Cardiac ventricle fibroblast (primary cell): ENCODE measurements around the gene TSACC. TPM values are rescaled to one million over a fixed set of nuclear protein-coding genes. Genes with fewer than 3 reads are reported as not detected.

Experiments
- total RNA-seq: library from RNA; depleted of rRNA; stranded (reverse); fragments of >200 nt; gene quantifications from 2 replicates; pipeline ENCODE4 v1.2.3, GENCODE V29; 2015

The TSACC gene
- 0.62 TPM in 1 of 2 replicates, not detected in the other for total RNA-seq

DNA sequence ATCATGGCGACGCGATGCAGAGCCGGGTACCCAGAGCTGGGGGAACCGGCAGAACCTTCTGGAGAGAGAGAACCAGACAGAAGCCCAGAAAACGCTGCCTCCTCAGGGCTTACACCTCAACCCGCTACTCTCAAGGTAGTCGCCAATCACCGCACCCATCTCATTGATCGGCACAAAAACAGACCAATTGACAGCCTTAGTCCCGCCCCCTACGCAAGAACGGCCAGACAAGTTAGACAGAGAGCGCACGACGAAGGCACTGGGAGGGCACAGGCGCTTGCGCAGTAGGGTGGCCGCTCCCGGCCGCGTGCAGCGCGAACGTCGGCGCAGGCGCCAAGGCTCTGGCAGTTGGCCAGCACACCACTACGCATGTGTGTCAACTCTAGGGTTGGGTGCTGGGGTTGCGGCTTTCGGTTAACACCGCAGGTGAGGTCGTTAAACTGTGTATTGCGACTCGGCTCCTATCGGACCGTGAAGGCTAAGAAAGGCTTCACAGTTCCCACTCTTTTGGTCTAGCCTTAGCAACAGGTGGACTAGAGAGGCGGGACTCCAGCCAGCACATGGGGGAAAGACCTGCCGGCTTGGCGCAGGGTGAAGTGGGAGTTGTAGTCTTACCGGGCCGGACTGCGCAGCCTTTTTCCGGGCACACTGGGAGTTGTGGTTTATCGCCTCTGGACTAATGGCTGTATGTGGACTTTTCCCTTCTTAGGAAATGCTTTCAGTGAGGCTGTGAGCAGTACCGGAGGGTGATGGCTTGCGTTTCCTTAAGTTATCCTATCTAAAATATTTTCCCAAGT lies at the start of gene TSACC, which contains the start of gene CCT3:
TSS of gene TSACC (plus strand) at position 347 of the 797 bp plus-strand sequence. CDS start 1,232 bp downstream, outside the sequence.
TSS of gene CCT3 (minus strand) at position 113 of the 797 bp plus-strand sequence. CDS start at position 5, 108 bp downstream.

DNA sequence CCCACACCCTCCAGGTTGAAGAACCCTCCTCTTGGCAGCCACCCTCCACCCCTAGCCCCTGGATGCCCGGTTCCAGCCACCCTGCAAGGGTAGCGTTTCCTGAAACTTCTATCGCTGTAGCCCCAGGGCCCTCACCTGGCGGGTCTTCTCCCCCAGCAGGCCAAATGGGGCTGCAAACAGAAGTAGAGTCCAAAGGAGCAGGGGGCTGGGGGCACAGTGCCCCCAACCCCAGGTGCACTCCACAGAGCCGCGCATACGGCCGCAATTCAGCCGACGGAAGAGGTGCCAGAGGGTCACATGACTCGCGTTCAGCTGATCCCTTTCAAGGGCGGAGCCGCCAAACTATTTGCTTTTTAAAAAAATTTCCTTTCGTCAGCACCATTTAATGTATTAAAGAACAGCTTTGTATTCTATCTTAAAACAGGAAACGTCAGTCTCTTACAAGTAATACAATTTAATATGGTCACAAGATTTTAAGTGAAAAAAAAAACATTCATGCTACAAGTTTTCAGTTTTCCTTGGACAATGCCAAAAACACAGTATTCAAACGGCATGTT lies 42.9 kb upstream of the TSACC start, which contains the start of gene GLMP:
TSS of gene GLMP (minus strand) at position 289 of the 557 bp plus-strand sequence. CDS start at position 255, 34 bp downstream.

DNA sequence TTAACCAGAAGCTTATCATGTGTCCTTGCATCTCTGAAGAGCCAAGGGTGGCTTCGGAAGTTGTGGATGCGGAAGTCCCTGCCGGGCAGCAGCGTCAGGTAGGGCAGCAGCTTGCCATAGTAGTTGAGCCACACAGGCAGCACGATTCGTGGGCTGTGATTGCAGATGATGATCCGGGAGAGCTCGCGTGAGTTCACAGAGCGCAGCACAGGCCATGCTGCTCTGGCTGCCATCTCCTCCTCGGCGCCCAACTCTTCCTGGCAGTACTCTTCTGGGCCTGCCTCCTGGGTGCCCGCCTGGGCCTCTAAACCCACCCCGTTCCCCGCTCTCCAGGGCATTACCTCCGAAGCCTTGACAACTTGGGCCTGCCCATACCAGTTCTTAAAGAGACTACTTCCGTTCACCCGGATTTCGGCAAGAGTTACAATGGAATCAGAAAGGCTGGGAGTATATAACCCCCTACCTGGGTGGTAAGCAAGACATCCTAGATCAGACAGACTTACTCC lies 39.4 kb upstream of the TSACC start, which contains the start of gene VHLL:
TSS of gene VHLL (minus strand) at position 456 of the 506 bp plus-strand sequence. CDS start at position 338, 118 bp downstream.

DNA sequence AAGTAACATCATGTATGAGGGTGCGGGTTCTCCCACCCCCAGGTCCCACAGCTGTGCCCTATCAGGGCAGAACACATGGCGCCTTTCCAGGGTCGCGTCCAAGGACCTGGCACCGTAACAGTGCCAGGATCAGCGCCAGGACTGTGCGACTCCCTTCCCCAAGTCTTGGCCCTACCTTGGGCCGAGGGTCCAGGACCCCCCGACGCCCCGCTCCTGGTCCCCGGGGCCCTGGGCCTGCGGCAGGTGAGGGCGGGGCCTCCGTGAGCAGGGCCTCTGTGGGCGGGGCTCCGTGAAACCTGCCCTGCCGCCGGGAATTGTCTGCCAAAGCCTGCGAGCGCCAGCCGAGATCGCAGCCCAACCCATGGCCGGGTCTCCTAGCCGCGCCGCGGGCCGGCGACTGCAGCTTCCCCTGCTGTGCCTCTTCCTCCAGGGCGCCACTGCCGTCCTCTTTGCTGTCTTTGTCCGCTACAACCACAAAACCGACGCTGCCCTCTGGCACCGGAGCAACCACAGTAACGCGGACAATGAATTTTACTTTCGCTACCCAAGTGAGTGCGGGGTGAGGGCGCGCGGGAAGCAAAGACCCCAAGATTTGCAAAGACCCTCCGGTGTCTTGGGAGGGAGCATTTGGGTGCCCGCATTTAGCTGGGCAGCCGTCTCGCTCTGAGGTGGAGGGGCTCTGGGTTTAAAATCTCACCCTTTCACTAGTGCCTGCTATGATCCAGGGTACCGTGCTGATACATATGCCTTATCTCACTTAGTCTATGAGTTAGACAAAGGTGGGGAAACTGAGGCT lies 30.8 kb downstream of the TSACC start, which contains the start of gene RHBG:
TSS of gene RHBG (plus strand) at position 323 of the 796 bp plus-strand sequence. CDS start at position 362, 39 bp downstream.

Other genes starting within 250 kb of the TSACC start
- gene LMNA, start 223.8 kb upstream of the TSACC start, total RNA-seq, result 816 and 907 TPM in 2 replicates
- 1.8 TPM in 1 of 2 replicates, not detected in the other for gene SEMA4A, start 184.9 kb upstream of the TSACC start, total RNA-seq
- 12.4 and 13.0 TPM in 2 replicates for gene SLC25A44, start 144.4 kb upstream of the TSACC start, total RNA-seq
- 28.0 and 38.6 TPM in 2 replicates for gene PMF1, start 125.5 kb upstream of the TSACC start, total RNA-seq
- 0.59 TPM in 1 of 2 replicates, not detected in the other for gene BGLAP, start 96.3 kb upstream of the TSACC start, total RNA-seq
- gene PAQR6, start 90.5 kb upstream of the TSACC start, total RNA-seq, result 0.37 TPM in 1 of 2 replicates, not detected in the other
- gene SMG5, start 55.7 kb upstream of the TSACC start, total RNA-seq, result 24.6 TPM in 2 replicates
- gene TMEM79, start 54.2 kb upstream of the TSACC start, total RNA-seq, result 1.1 and 2.1 TPM in 2 replicates
- gene GLMP, start 42.8 kb upstream of the TSACC start, total RNA-seq, result 87.1 and 87.4 TPM in 2 replicates
- not detected in 2 replicates for gene VHLL, start 39.2 kb upstream of the TSACC start, total RNA-seq
- gene CCT3, start 234 bp upstream of the TSACC start, total RNA-seq, result 189 and 190 TPM in 2 replicates
- gene RHBG, start 30.7 kb downstream of the TSACC start, total RNA-seq, result 0.10 TPM in 1 of 2 replicates, not detected in the other
- 17.8 and 21.3 TPM in 2 replicates for gene MEF2D, start 162.2 kb downstream of the TSACC start, total RNA-seq
- 0.87 and 1.5 TPM in 2 replicates for gene IQGAP3, start 234.0 kb downstream of the TSACC start, total RNA-seq
- gene TTC24, start 241.2 kb downstream of the TSACC start, total RNA-seq, result not detected in 2 replicates